HepG2 (cell line): ENCODE data around the gene MRPS10. TPM values are rescaled to one million over a fixed set of nuclear protein-coding genes. Genes with fewer than 3 reads are reported as not detected.

Experiments used
- ATAC-seq: fragments of 200-7000 bp; cut with Tn5 transposase; 3 replicates; pipeline ENCODE4 v1.9.1; 2020; ENCODE audit warnings: mild to moderate bottlenecking, moderate library complexity
- BruUV-seq: library from RNA; stranded (reverse); fragments of 400-500 nt; replicated peaks from 2 replicates; lab custom pipeline; 2021; lab: Mats Ljungman, UMichigan
- CTCF ChIA-PET: fragments of 300-600 bp; formaldehyde crosslinking; extraction: SDS; loops from one replicate; lab custom pipeline; 2021; ENCODE audit warnings: low total read pairs, inconsistent platforms, low intra/inter-chr PET ratio; lab: Yijun Ruan, JAX
- POLR2A ChIA-PET: fragments of 350-600 bp; sonication (Branson Sonifier 250); formaldehyde crosslinking; loops from one replicate; lab custom pipeline; 2020; ENCODE audit warnings: antibody characterized with exemption, inconsistent platforms; lab: Yijun Ruan, JAX
- DNase-seq: peaks from one replicate; pipeline ENCODE4 v3.0.0-alpha.2; 2015; ENCODE audit warnings: low spot score
- FAIRE-seq: peaks from 3 replicates; lab custom pipeline; 2011; peaks lifted over from hg19 to GRCh38; lab: Jason Lieb, UNC
- H2AFZ ChIP-seq: one replicate; pipeline ENCODE4 v1.6.1; 2011; ENCODE audit warnings: low read length, inconsistent platforms
- H3K27ac ChIP-seq: fragments of 300-600 bp; 3 replicates; pipeline ENCODE4 v1.8.0; 2011; ENCODE audit warnings: mixed run types, mild to moderate bottlenecking, mixed read lengths, low read length, inconsistent platforms; ENCODE audit not compliant: insufficient read depth; ENCODE audit errors: extremely low read length
- H3K27me3 ChIP-seq, 2 experiments: fragments of 200-600 bp in 1 of 2; 2 replicates in 1 of 2; 3 replicates in 1 of 2; pipeline versions ENCODE4 v1.6.0 to v1.8.0; 2011; ENCODE audit warnings: low read length in 2 of 2, mild to moderate bottlenecking in 2 of 2, moderate library complexity in 2 of 2, inconsistent platforms in 1 of 2; ENCODE audit not compliant: insufficient read depth in 2 of 2, control insufficient read depth in 1 of 2
- H3K36me3 ChIP-seq, 2 experiments: fragments of 200-600 bp in 1 of 2; replicated peaks in 1 of 2; 2 replicates in 1 of 2; 3 replicates in 1 of 2; pipeline versions ENCODE4 v1.5.1 to v1.8.0; 2011; ENCODE audit warnings: low read length in 2 of 2, inconsistent platforms in 1 of 2; ENCODE audit not compliant: insufficient read depth in 2 of 2, control insufficient read depth in 1 of 2
- H3K4me1 ChIP-seq: 2 replicates; pipeline ENCODE4 v1.5.1; 2012; ENCODE audit warnings: low read length, inconsistent platforms; ENCODE audit not compliant: insufficient read depth
- H3K4me2 ChIP-seq: 2 replicates; pipeline ENCODE4 v1.6.0; 2011; ENCODE audit warnings: low read depth, low read length, inconsistent platforms
- H3K4me3 ChIP-seq, 3 experiments: fragments of 200-600 bp in 1 of 3; sonication (generic), shearing (Covaris generic) in 1 of 3; replicated peaks in 1 of 3; 2 replicates each; pipeline ENCODE4 v1.5.1; 2011 to 2016; ENCODE audit warnings: low read length in 3 of 3, inconsistent platforms in 2 of 3, low read depth in 2 of 3, mild to moderate bottlenecking in 2 of 3, control low read depth in 1 of 3, mixed read lengths in 1 of 3; ENCODE audit not compliant: insufficient read depth in 1 of 3
- H3K79me2 ChIP-seq: one replicate; pipeline ENCODE4 v1.6.1; 2011; ENCODE audit warnings: low read length, inconsistent platforms; ENCODE audit not compliant: insufficient read depth
- H3K9ac ChIP-seq: 2 replicates; pipeline ENCODE4 v1.6.0; 2011; ENCODE audit warnings: mild to moderate bottlenecking, low read depth, low read length, inconsistent platforms; ENCODE audit not compliant: insufficient read depth
- H3K9me3 ChIP-seq: 2 replicates; pipeline ENCODE4 v1.5.1; 2012; ENCODE audit warnings: mild to moderate bottlenecking, low read length
- H4K20me1 ChIP-seq: 2 replicates; pipeline ENCODE4 v1.6.0; 2011; ENCODE audit warnings: inconsistent platforms, mild to moderate bottlenecking, low read length, moderate library complexity; ENCODE audit not compliant: insufficient read depth
- EP300 ChIP-seq, 3 experiments: sonication (generic) in 1 of 3; formaldehyde crosslinking in 1 of 3; IDR thresholded peaks; 2 replicates each; pipeline versions ENCODE4 v1.5.1 to v1.6.1; 2011 to 2020; ENCODE audit warnings: low read depth in 2 of 3, low read length in 2 of 3, borderline replicate concordance in 1 of 3, improper control_type of control experiment in 1 of 3, mild to moderate bottlenecking in 1 of 3, missing genetic modification reagents in 1 of 3, moderate library complexity in 1 of 3
- FOXA3 ChIP-seq: IDR thresholded peaks from 2 replicates; pipeline ENCODE4 v1.6.1; 2016; ENCODE audit warnings: missing genetic modification reagents, missing compliant biosample characterization
- GATA4 ChIP-seq: sonication (generic); IDR thresholded peaks from 2 replicates; pipeline ENCODE4 v1.6.1; 2016; ENCODE audit warnings: antibody characterized with exemption, low read depth, borderline replicate concordance
- GATAD2A ChIP-seq: IDR thresholded peaks from 2 replicates; pipeline ENCODE4 v1.6.1; 2016
- IRF2 ChIP-seq: IDR thresholded peaks from 2 replicates; pipeline ENCODE4 v1.6.1; 2018; ENCODE audit warnings: missing genetic modification reagents, missing compliant biosample characterization
- MEIS2 ChIP-seq: sonication (generic); formaldehyde crosslinking; IDR thresholded peaks from 2 replicates; pipeline ENCODE4 v1.9.0; 2021; ENCODE audit warnings: mild to moderate bottlenecking, missing genetic modification reagents
- MIER2 ChIP-seq: IDR thresholded peaks from 2 replicates; pipeline ENCODE4 v1.6.1; 2016; ENCODE audit warnings: missing biosample characterization, missing genetic modification reagents
- PAF1 ChIP-seq: IDR thresholded peaks from 2 replicates; pipeline ENCODE4 v1.6.1; 2016; ENCODE audit warnings: missing genetic modification reagents, missing compliant biosample characterization
- SMC3 ChIP-seq: IDR thresholded peaks from 2 replicates; pipeline ENCODE4 v1.6.1; 2011; ENCODE audit warnings: low read length, improper control_type of control experiment
- ZKSCAN1 ChIP-seq: fragments of 150-350 bp; IDR thresholded peaks from 2 replicates; pipeline ENCODE4 v1.6.1; 2014; ENCODE audit warnings: low read length
- ZNF335 ChIP-seq: sonication (generic); formaldehyde crosslinking; IDR thresholded peaks from 2 replicates; pipeline ENCODE4 v1.4.0; 2020; ENCODE audit warnings: missing genetic modification reagents
- WGBS: methylation state at CpG from one replicate; pipeline ENCODE4 v1.1.6; 2017; ENCODE audit warnings: low lambda C conversion rate; 5-methylcytosine and 5-hydroxymethylcytosine counted together
- in situ Hi-C: cut with HindIII; loops from 2 replicates; pipeline ENCODE4 v1.10.0; 2017; ENCODE audit warnings: low pct_unique_long_range_greater_than_20kb; ENCODE audit not compliant: extremely low pct_ligation_motif_present
- intact Hi-C: fragments of 100-400 bp; cut with micrococcal nuclease; formaldehyde crosslinking; loops from one replicate; pipeline ENCODE4 v1.10.0; 2022; ENCODE audit not compliant: unreplicated experiment
- polyA plus RNA-seq, 8 experiments: library from polyadenylated mRNA; depleted of rRNA in 3 of 8; stranded (reverse) in 7 of 8; unstranded in 1 of 8; fragments of >200 nt; fragmentation: Illumina TruSeq in 4 of 8; extraction: Trizol in 4 of 8; gene quantifications; 2 replicates each; pipeline versions ENCODE4 v1.2.1 to v1.2.3, GENCODE V29; 2011 to 2016; ENCODE audit warnings: low read depth in 4 of 8, missing spikeins in 1 of 8, mixed read lengths in 1 of 8; ENCODE audit not compliant: insufficient read depth in 1 of 8
- total RNA-seq, 5 experiments: library from RNA; depleted of rRNA; stranded (reverse); fragments of >200 nt; fragmentation: Illumina TruSeq; extraction: Trizol; gene quantifications; 2 replicates each; pipeline ENCODE4 v1.2.3, GENCODE V29; 2016; ENCODE audit warnings: low read depth in 1 of 5
- TF ChIP-seq, protein P1 (sequence below), 2 experiments: sonication (generic) in 1 of 2; formaldehyde crosslinking in 1 of 2; IDR thresholded peaks; 2 replicates each; pipeline versions ENCODE4 v1.6.1 to v1.9.0; 2014 to 2022; ENCODE audit warnings: antibody characterized with exemption in 1 of 2, borderline replicate concordance in 1 of 2, inconsistent platforms in 1 of 2, low read depth in 1 of 2, missing genetic modification reagents in 1 of 2
- TF ChIP-seq, protein P2 (sequence below): IDR thresholded peaks from 2 replicates; pipeline ENCODE4 v1.6.1; 2018; ENCODE audit warnings: missing genetic modification reagents, mild to moderate bottlenecking, missing compliant biosample characterization
- TF ChIP-seq, protein P3 (sequence below): sonication (generic); formaldehyde crosslinking; IDR thresholded peaks from 2 replicates; pipeline ENCODE4 v1.4.0; 2020; ENCODE audit warnings: missing genetic modification reagents

The MRPS10 gene
- total and polyA plus RNA-seq, 2 of the 13 experiments (the other 11 are each of a cell fraction or from before 2014, with no cell fraction given): 31.7 to 54.6 TPM

DNA sequence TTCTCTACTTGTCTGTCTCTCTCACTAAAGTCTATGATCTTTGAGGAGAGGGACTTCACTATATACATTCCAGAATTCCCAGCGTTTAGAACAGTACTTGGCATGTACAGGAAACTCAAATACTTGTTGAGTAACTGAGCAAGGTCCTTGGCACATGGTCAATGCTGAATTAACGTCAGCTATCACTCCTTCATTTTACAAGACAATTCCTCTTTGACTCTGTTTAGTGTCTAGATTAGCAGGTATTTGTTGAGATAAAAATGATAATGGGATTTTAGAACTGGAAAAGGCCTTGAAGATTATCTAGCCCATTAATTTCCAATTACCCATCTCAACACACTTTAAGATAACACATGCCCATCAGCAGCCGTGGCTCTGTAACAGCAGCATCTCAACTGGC is 16.3 kb downstream of the MRPS10 start (continued):
- TF ChIP-seq, protein P1, sequence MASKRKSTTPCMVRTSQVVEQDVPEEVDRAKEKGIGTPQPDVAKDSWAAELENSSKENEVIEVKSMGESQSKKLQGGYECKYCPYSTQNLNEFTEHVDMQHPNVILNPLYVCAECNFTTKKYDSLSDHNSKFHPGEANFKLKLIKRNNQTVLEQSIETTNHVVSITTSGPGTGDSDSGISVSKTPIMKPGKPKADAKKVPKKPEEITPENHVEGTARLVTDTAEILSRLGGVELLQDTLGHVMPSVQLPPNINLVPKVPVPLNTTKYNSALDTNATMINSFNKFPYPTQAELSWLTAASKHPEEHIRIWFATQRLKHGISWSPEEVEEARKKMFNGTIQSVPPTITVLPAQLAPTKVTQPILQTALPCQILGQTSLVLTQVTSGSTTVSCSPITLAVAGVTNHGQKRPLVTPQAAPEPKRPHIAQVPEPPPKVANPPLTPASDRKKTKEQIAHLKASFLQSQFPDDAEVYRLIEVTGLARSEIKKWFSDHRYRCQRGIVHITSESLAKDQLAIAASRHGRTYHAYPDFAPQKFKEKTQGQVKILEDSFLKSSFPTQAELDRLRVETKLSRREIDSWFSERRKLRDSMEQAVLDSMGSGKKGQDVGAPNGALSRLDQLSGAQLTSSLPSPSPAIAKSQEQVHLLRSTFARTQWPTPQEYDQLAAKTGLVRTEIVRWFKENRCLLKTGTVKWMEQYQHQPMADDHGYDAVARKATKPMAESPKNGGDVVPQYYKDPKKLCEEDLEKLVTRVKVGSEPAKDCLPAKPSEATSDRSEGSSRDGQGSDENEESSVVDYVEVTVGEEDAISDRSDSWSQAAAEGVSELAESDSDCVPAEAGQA (IDR thresholded peaks at IDR 0.05; ENCODE audit: low read depth): no peak
- TF ChIP-seq, protein P1 (CRISPR knock-in tag; IDR thresholded peaks at IDR 0.05; ENCODE audit: borderline replicate concordance): no peak
- no peak for TF ChIP-seq ZKSCAN1
- TF ChIP-seq MEIS2 (CRISPR knock-in tag): no peak

DNA sequence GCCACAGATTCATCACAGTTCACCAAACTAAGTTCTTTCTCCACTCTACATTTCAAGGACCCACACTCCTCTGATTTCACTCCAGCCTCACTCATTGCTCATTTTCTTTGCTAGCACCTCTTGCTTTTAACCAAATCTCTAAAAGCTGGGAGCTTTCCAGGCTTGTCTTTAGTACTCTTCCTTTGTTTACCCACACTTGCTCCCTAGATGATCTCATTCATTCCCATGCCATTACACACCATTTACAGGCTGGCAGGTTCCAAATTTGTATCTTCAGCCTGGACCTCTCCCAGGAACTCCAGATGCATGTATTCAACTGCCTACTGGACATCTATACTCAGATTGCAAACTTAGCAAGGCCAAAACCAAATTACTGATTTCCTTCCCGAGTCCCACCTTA is 17.6 kb downstream of the MRPS10 start:
- Histone ChIP-seq H4K20me1 (no peaks in the 10 kb centered on the region), H3K9ac (no peak overlapping the region), H3K4me3 (no peak overlapping the region), H3K79me2 (no peaks in the 10 kb centered on the region), H3K4me1 (peaks cover 79% of the 10 kb centered on the region), H3K36me3 (no peaks in the 10 kb centered on the region), H3K27ac (peak overlapping the region; percentile 22), H3K4me2 (no peak overlapping the region), H3K27me3 (no peaks in the 10 kb centered on the region), H3K9me3 (no peaks in the 10 kb centered on the region), H2AFZ (no peak overlapping the region)
- ChIA-PET POLR2A (interaction anchor here (0.6 to 1.4 kb wide), 6 partner anchors 14 to 178 kb away, joined by 3 to 5 read pairs (median 4); partner anchors contain the start of gene TAF8), CTCF (no interaction called here)
- DNase-seq (peak; percentile 78), ATAC-seq (no peak; the same call in 2 of the 3 replicates), FAIRE-seq (no peak)
- intact Hi-C loops: no loop called here
- no TSS peak for BruUV-seq
- WGBS: 81% methylated on average over 1 of the region's 1 CpG
- in situ Hi-C loops: loop anchor here (25.0 kb wide), 1 partner anchor 413 kb away; the partner anchor contains the start of genes FRS3, PRICKLE4 and TOMM6
- TF ChIP-seq IRF2 (CRISPR knock-in tag) (0 out of 2 replicates have a peak, but pooled peaks have one; percentile 34), EP300 (IDR thresholded peaks at IDR 0.05; ENCODE audit: low read depth in 2 of 2, low read length in 2 of 2) (peak in 1 of 2 experiments; percentile 77; a peak in 1 of 4 replicates), EP300 (CRISPR knock-in tag; IDR thresholded peaks at IDR 0.05; ENCODE audit: borderline replicate concordance) (no peak; the same call in 1 of the 2 replicates), ZNF335 (CRISPR knock-in tag) (0 out of 2 replicates have a peak, but pooled peaks have one; percentile 53), MIER2 (CRISPR knock-in tag) (no peak), FOXA3 (CRISPR knock-in tag) (peak; percentile 81), GATA4 (peak; percentile 17; the same call in 1 of the 2 replicates), GATAD2A (CRISPR knock-in tag) (0 out of 2 replicates have a peak, but pooled peaks have one; percentile 20), PAF1 (CRISPR knock-in tag) (no peak), SMC3 (no peak)
- TF ChIP-seq, protein P2, sequence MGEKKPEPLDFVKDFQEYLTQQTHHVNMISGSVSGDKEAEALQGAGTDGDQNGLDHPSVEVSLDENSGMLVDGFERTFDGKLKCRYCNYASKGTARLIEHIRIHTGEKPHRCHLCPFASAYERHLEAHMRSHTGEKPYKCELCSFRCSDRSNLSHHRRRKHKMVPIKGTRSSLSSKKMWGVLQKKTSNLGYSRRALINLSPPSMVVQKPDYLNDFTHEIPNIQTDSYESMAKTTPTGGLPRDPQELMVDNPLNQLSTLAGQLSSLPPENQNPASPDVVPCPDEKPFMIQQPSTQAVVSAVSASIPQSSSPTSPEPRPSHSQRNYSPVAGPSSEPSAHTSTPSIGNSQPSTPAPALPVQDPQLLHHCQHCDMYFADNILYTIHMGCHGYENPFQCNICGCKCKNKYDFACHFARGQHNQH: 0 out of 2 replicates have a peak, but pooled peaks have one; percentile 23
- TF ChIP-seq, protein P3, sequence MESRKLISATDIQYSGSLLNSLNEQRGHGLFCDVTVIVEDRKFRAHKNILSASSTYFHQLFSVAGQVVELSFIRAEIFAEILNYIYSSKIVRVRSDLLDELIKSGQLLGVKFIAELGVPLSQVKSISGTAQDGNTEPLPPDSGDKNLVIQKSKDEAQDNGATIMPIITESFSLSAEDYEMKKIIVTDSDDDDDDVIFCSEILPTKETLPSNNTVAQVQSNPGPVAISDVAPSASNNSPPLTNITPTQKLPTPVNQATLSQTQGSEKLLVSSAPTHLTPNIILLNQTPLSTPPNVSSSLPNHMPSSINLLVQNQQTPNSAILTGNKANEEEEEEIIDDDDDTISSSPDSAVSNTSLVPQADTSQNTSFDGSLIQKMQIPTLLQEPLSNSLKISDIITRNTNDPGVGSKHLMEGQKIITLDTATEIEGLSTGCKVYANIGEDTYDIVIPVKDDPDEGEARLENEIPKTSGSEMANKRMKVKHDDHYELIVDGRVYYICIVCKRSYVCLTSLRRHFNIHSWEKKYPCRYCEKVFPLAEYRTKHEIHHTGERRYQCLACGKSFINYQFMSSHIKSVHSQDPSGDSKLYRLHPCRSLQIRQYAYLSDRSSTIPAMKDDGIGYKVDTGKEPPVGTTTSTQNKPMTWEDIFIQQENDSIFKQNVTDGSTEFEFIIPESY: peak; percentile 74; the same call in 1 of the 2 replicates
